ENCODE measurements around the gene GRK1. TPM values are rescaled to one million over a fixed set of nuclear protein-coding genes. Genes with fewer than 3 reads are reported as not detected.

GRK1 gene
- total RNA-seq, 1 donor from 2014 or later = not detected

DNA sequence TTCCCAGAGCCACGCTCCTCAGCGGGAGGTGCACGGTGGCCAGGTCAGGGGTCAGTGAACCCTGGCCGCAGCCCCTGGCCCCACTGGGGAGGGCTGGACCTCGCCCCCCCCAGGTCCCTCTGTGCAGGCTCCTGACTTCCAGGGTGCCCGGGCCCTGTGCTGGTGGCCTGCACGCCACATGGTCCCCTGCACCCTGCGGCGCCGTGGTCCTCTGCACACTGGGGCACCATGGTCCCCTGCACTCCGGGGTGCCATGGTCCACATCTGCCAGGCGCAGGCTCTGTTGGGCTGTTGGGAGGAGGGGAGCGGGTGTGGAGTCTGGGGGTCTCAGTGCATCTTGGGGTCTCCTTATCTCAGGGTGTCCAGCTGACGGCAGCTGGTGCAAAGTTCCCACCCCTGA lies 68.7 kb downstream of the GRK1 start:
- no peaks in the 10 kb centered on the region for H3K9me3 Mint-ChIP-seq (ENCODE audit: unreplicated experiment)
- Histone ChIP-seq H4K20me1 (ENCODE audit: insufficient read depth, low read length) (no peaks in the 10 kb centered on the region), H3K9ac (ENCODE audit: low read length) (no peak overlapping the region), H3K4me2 (ENCODE audit: low read length) (no peak overlapping the region), H3K79me2 (ENCODE audit: insufficient read depth, low read length) (no peaks in the 10 kb centered on the region), H3K4me3 (ENCODE audit: insufficient read depth, low read depth, low read length) (no peak overlapping the region), H3K36me3 (ENCODE audit: insufficient read depth, low read length) (no peaks in the 10 kb centered on the region), H3K9me3 (ENCODE audit: insufficient read depth, low read depth, low read length) (no peaks in the 10 kb centered on the region), H2AFZ (ENCODE audit: low read depth, low read length) (no peak overlapping the region), H3K27me3 (ENCODE audit: insufficient read depth, low read length) (peaks cover 5% of the 10 kb centered on the region), H3K4me1 (ENCODE audit: insufficient read depth, low read length) (no peaks in the 10 kb centered on the region), H3K27ac (ENCODE audit: low read depth, low read length) (no peak overlapping the region)
- H3K4me1 Mint-ChIP-seq (ENCODE audit: low read depth, unreplicated experiment) = no peaks in the 10 kb centered on the region
- no peak for DNase-seq (ENCODE audit: low read depth)
- H3K27me3 Mint-ChIP-seq (ENCODE audit: low read depth, unreplicated experiment) = peaks cover 34% of the 10 kb centered on the region
- TF ChIP-seq, protein P1, sequence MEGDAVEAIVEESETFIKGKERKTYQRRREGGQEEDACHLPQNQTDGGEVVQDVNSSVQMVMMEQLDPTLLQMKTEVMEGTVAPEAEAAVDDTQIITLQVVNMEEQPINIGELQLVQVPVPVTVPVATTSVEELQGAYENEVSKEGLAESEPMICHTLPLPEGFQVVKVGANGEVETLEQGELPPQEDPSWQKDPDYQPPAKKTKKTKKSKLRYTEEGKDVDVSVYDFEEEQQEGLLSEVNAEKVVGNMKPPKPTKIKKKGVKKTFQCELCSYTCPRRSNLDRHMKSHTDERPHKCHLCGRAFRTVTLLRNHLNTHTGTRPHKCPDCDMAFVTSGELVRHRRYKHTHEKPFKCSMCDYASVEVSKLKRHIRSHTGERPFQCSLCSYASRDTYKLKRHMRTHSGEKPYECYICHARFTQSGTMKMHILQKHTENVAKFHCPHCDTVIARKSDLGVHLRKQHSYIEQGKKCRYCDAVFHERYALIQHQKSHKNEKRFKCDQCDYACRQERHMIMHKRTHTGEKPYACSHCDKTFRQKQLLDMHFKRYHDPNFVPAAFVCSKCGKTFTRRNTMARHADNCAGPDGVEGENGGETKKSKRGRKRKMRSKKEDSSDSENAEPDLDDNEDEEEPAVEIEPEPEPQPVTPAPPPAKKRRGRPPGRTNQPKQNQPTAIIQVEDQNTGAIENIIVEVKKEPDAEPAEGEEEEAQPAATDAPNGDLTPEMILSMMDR (IDR thresholded peaks at IDR 0.05; ENCODE audit: insufficient read depth, low read depth, low read length) = no peak
- no peak for TF ChIP-seq EZH2 (IDR thresholded peaks at IDR 0.05; ENCODE audit: insufficient read depth, low read length)
- H3K36me3 Mint-ChIP-seq (ENCODE audit: low read depth, unreplicated experiment) = no peaks in the 10 kb centered on the region
- H3K27ac Mint-ChIP-seq (ENCODE audit: unreplicated experiment) = no peak overlapping the region
- no peak for FAIRE-seq
- no peak overlapping the region for H3K4me3 Mint-ChIP-seq (ENCODE audit: unreplicated experiment)

DNA sequence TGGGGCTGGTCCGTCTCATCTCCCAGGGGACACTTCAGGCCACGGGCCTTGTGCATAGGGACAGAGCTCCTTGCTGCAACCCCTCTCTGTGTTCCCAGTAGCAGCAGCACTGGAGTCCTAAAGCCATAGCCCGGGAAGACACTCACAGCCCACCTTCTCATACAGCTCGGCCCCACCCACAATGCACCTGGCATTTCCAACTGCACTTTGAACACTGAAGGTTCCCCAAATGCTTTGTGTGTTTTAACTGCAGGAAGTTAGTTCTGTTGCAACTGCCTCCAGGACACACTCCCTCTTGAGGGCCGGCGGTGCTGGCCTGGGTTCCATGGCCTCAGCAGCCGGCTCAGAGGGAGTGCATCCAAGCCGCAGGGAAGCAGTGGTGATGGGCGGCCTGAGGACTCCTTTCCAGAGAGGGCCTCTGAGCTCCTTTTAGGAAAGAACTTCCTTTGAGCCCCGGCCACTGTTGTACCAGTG lies 69.3 kb downstream of the GRK1 start:
- no peaks in the 10 kb centered on the region for H3K79me2 ChIP-seq (ENCODE audit: insufficient read depth, low read length)
- Mint-ChIP-seq H3K27me3 (ENCODE audit: low read depth, unreplicated experiment) (peaks cover 36% of the 10 kb centered on the region), H3K4me3 (ENCODE audit: unreplicated experiment) (no peak overlapping the region), H3K36me3 (ENCODE audit: low read depth, unreplicated experiment) (no peaks in the 10 kb centered on the region), H3K9me3 (ENCODE audit: unreplicated experiment) (no peaks in the 10 kb centered on the region), H3K4me1 (ENCODE audit: low read depth, unreplicated experiment) (no peaks in the 10 kb centered on the region), H3K27ac (ENCODE audit: unreplicated experiment) (no peak overlapping the region)
- DNase-seq (ENCODE audit: low read depth) (no peak), FAIRE-seq (no peak)
- no peaks in the 10 kb centered on the region for H3K9me3 ChIP-seq (ENCODE audit: insufficient read depth, low read depth, low read length)
- no peak overlapping the region for H3K4me3 ChIP-seq (ENCODE audit: insufficient read depth, low read depth, low read length)
- TF ChIP-seq, protein P1 (IDR thresholded peaks at IDR 0.05; ENCODE audit: insufficient read depth, low read depth, low read length) = no peak
- TF ChIP-seq EZH2 (IDR thresholded peaks at IDR 0.05; ENCODE audit: insufficient read depth, low read length) = no peak
- no peak overlapping the region for H3K4me2 ChIP-seq (ENCODE audit: low read length)
- H3K4me1 ChIP-seq (ENCODE audit: insufficient read depth, low read length) = no peaks in the 10 kb centered on the region
- H3K27ac ChIP-seq (ENCODE audit: low read depth, low read length) = no peak overlapping the region
- H2AFZ ChIP-seq (ENCODE audit: low read depth, low read length) = no peak overlapping the region
- H3K36me3 ChIP-seq (ENCODE audit: insufficient read depth, low read length) = no peaks in the 10 kb centered on the region
- H3K27me3 ChIP-seq (ENCODE audit: insufficient read depth, low read length) = peaks cover 3% of the 10 kb centered on the region
- no peaks in the 10 kb centered on the region for H4K20me1 ChIP-seq (ENCODE audit: insufficient read depth, low read length)
- no peak overlapping the region for H3K9ac ChIP-seq (ENCODE audit: low read length)

DNA sequence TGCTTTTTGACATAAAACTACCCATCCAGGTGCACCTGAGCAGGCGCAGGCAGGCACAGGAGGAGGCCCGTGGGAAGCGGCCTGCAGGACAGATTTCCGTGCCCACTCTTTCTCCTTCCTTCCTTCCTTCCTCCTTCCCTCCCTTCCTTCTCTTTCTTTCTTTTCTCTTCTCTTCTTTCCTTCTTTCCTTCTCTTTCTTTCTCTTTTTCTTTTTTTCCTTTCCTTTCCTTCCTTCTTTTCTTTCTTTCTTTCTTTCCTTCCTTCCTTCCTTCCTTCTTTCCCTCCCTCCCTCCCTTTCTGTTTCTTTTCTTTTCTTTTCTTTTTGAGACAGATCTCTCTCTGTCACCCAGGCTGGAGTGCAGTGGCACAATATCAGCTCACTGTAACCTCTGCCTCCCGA lies 70.8 kb downstream of the GRK1 start:
- H3K4me1 ChIP-seq (ENCODE audit: insufficient read depth, low read length) = peaks cover 6% of the 10 kb centered on the region
- no peak overlapping the region for H3K4me3 ChIP-seq (ENCODE audit: insufficient read depth, low read depth, low read length)
- DNase-seq (ENCODE audit: low read depth) = no peak
- no peaks in the 10 kb centered on the region for H4K20me1 ChIP-seq (ENCODE audit: insufficient read depth, low read length)
- Mint-ChIP-seq H3K4me1 (ENCODE audit: low read depth, unreplicated experiment) (no peaks in the 10 kb centered on the region), H3K4me3 (ENCODE audit: unreplicated experiment) (no peak overlapping the region), H3K9me3 (ENCODE audit: unreplicated experiment) (no peaks in the 10 kb centered on the region), H3K27me3 (ENCODE audit: low read depth, unreplicated experiment) (peaks cover 36% of the 10 kb centered on the region), H3K27ac (ENCODE audit: unreplicated experiment) (no peak overlapping the region), H3K36me3 (ENCODE audit: low read depth, unreplicated experiment) (no peaks in the 10 kb centered on the region)
- H3K9me3 ChIP-seq (ENCODE audit: insufficient read depth, low read depth, low read length) = no peaks in the 10 kb centered on the region
- H3K79me2 ChIP-seq (ENCODE audit: insufficient read depth, low read length) = no peaks in the 10 kb centered on the region
- TF ChIP-seq EZH2 (IDR thresholded peaks at IDR 0.05; ENCODE audit: insufficient read depth, low read length) = no peak
- TF ChIP-seq, protein P1 (IDR thresholded peaks at IDR 0.05; ENCODE audit: insufficient read depth, low read depth, low read length) = no peak
- no peak overlapping the region for H3K4me2 ChIP-seq (ENCODE audit: low read length)
- no peak overlapping the region for H3K27ac ChIP-seq (ENCODE audit: low read depth, low read length)
- H3K9ac ChIP-seq (ENCODE audit: low read length) = no peak overlapping the region
- peaks cover 3% of the 10 kb centered on the region for H3K27me3 ChIP-seq (ENCODE audit: insufficient read depth, low read length)
- no peak for FAIRE-seq
- H3K36me3 ChIP-seq (ENCODE audit: insufficient read depth, low read length) = no peaks in the 10 kb centered on the region
- H2AFZ ChIP-seq (ENCODE audit: low read depth, low read length) = no peak overlapping the region
